HCEC 1CT (cell line): ENCODE results near the gene ROR1.

Source experiments
- DNase-seq: peaks from one replicate; pipeline ENCODE4 v3.0.0-alpha.2; 2017

Gene ROR1

DNA sequence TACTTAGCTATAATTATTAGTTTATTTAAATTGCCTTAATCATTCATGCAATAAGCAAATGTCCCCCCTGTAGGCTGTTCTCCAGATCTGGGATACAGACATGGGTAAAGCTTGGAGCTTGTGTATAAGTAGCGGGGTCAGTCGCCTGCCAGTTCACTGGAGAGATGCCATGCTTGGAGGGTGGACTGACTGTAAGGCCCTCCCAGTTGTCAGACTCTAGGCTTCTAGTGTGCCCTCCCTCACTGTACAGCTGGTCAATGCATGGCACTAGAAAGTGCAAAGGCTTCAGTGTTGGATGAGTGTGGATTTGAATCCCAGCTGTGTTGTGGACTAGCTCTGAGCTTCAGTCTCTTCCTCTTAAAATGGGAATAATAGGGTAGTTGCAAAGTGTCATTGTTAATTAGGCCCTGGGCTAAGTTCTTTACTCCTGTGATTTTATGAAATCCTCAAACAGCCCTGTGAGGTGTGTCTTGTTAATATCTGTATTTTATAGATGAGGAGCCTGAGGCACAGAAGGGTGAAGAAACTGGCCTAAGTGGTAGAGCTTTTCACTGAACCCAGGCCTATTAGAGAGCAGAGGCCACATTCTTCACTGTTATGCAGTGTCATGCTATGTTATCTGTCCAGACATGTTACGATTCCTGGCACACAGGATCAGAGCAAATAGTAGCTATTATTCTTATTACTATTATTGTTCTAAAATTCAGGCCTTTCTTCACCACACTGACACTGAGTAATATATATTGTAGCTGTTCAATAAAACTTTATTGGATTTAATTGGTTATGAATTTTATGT, 85.9 kb downstream of the ROR1 start:
- no peak for DNase-seq

DNA sequence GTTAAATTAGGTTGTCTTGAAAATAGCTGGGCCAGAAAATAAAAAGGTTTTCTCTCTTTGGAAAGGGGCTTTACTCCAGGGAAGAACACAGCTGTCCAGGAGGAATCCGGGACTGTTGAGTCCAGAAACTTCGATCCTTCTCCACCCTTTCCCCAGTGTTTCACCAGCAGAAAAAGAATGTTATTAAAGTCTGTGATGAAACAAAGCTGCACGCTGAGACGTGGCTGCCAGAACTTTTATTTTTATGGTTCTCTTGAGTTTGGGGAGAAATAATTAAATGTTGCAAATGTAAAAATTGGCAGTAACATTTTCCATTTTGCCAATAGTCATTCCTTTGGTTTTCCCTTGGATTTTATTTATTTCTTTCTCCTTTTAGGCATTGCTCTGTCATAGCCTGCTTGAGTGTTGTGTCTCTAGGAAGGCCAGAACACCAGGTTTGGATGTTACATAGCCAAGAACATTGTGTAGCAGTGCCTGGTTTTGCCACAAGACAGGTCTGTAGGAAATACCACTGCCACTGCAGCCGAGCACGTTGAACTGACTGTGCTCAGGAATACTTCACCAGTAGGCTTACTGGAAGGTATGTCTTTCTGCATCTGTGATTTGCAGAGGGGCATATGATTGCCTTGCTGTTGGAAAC, 87.4 kb downstream of the ROR1 start:
- DNase-seq: no peak

DNA sequence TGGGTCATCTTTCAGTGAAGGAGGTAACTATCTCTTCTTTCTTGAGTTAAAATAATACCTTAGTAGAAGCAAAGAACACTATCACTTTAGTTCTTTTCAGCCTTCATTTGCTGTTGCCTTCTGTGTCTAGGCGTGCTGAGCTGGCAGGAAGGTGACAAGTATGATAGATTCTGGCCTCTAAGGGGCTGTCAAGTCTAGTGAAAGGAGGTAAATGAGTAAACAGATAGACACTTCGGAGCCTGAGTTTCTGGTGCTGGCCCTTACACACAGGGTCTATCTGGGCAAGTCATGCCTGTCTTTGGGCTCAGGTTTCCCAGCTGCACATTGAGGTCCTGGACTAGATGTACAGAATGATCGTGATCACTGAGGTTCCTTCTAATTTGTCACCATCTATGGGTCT, 89.3 kb downstream of the ROR1 start:
- no peak for DNase-seq

DNA sequence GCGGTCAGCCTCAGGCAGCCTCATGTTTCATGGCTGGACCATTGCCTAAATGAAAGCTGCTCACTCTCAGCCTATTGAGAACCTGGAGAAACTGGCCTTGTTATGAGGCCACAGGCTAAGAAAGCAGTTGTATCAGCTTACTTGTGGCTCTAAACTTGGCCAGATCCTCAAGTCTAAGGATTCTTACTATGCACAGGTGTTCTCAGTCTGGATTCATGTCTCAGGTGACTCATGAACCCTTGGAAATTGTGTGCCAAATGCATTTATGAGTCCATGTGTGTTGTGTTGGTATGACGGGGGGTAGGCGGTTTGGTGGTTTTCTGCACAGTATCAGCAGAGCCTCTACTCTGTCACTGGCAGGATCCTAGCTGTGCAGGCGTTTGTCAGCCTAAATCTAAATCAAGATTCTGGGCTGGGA, 90.4 kb downstream of the ROR1 start:
- DNase-seq: no peak

DNA sequence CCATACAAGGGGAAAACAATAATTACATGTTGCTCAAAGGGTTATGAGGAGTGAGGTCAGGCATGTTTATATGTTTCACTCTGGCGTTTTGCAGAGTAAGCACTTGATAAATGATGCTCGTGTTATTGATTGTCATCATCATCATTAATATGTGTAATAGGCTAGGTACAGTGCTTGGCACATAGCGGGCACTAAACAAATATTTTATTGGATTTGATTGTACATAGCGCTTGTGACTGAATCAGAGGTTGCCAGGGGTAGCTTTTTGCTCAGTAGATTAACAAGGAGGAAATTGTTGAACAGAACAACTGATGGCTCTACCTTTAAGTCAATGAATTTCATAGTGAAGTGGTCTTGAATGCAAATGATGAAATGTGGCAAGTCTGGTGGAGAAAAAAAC, 91.7 kb downstream of the ROR1 start:
- no peak for DNase-seq

- DNase-seq: no peak
Measured at GRCh38 chr1:63866084-63866483, 92.3 kb downstream of the ROR1 start.

GRCh38 chr1:63867429-63868176, 93.8 kb downstream of the ROR1 start:
- DNase-seq: no peak

DNA sequence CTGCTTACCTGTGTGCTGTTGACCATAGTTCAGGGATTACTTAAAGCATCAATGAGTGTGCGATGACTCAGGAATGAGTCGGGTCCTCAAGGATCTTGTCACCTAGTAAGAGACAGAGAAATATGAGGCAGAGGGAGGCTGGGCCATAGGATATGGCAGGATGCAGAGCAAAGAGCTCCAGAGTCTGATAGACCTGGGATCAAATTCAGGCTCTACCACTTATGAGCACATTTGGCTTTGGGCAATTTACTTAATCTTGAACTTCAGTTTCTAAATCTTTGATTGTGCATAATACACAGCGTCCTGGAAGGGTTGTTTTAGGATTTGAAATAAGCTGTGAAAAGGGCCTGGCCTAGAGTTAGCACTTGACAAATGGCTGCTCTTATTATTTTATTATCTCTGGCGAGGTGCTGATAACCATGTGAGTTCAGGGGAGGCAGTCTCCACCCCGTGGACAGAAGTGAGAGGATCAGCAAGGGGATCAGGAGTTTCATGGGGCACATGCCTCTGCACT, 94.5 kb downstream of the ROR1 start:
- DNase-seq: peak; percentile 30

DNA sequence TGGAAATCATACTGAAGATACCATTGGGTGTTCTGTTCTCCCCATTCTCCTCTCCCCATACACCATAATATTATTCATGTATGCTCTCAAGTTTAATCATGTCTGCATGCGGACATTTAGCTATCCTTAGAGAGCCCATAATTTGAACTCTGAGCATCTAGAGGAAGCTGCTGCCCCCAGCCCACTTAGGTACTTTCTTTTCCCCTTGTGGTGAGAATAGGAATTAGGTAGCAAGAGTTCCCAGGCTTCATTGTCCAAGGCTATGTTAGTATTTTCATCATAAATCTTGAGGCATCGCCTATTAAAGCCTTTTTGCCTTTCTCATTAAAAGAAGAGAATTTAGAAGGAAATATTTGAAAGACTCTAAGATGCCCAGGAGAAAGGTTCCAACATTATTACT, 96.3 kb downstream of the ROR1 start:
- DNase-seq: no peak

GRCh38 chr1:63871463-63871862, 97.6 kb downstream of the ROR1 start:
- no peak for DNase-seq

- DNase-seq: peak; percentile 80
Measured at GRCh38 chr1:63873751-63874150, 99.9 kb downstream of the ROR1 start.

DNA sequence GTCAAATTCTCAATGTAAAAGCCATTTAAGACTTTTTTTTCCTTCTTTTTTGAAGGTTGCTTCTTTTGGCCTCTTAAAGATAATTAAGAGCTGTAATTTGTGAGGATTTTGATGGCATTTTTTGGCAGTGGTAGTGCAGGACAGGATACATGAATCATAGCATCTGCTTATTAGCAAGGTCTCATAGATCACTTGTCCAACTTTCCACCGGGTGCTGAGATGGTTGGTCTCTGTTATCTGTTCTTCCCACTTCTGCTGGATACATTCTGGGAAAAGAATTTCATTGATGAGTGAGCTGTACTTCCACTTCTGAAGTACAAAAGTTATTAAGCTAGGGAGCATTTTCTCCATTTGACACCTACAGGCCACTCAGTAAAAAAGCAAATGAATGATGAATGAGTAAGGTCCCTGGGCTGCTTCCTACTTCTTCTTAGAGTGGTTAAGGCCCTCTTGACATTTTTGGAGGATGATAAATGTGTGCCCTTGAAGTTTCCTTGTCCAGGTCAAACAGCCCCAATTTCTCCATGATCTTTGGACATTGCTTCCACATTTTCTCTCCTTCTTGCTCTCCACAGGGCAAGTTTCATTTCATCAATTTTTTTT, 100.6 kb downstream of the ROR1 start:
- peak; percentile 44 for DNase-seq

DNA sequence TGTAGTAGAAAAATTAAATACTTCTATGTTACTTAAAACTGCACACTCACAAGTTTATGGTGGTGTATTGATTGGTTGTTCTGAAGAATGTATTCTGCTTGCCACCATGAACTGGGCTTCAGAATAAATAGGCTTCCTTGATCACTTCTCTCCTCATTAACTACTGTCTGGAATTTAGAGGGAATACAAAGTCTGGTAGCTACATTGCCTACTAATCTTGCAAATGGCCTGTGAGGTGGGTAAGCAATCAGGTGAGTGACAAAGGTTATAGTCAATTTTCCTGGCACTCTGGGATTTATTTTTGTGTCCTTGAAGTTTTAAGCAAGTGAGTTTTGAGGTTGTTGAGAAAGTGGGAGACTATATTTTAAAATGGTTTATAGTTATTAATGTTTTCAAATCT, 101.8 kb downstream of the ROR1 start:
- no peak for DNase-seq

GRCh38 chr1:63877021-63877767, 103.4 kb downstream of the ROR1 start:
- DNase-seq: no peak

- peak; percentile 73 for DNase-seq
Measured at GRCh38 chr1:63877816-63878215, 104.0 kb downstream of the ROR1 start.

DNA sequence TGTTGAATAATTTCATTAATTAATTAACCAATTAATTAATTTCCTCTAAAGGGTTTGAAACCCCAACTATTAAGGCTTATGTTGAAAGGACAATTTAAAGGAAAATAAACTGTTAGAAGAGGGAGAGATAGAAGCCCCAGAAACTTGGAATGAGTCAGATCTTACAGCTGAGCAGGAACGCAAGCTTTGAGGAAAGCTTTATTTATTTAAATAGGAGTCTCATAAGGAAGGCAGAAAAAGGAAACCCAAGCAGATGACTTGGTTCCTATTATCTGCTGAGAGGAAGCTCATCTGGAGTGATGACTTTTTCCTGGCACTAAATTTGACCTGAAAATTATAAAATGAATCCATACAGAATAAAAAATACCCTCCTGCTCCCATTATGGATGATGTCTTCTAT, 105.1 kb downstream of the ROR1 start:
- DNase-seq: peak; percentile 66

GRCh38 chr1:63880958-63881576, 107.2 kb downstream of the ROR1 start:
- no peak for DNase-seq

DNA sequence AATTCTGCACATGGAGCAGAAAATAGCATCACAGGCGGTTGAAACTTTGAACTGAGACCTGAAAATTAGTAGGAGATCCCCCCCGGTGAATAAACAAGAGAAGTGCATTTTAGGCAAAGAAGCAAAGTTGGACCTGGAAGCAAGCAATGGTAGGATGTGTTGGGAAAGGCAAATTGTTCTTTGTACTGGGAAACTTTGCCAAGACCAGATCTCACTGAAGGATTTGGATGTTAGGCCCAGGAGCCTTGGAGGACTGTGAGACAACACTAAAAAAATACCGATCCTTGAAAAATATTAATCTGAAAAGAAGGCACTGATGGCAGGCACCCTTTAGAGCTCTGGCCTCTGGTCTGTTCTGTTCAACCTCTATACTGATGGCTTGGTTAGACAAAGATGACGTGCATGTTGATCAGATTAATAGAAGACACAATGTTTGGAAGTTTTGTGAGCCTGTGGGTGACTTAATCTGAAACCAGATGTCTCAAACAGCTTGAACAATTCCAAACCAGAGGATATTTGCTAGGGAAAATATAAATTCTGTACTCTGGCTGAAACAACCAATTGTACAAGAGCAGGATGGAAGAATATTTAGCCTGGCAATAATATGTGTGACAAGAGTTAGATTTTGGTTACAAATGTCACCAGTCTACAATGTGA, 108.4 kb downstream of the ROR1 start:
- no peak for DNase-seq

DNA sequence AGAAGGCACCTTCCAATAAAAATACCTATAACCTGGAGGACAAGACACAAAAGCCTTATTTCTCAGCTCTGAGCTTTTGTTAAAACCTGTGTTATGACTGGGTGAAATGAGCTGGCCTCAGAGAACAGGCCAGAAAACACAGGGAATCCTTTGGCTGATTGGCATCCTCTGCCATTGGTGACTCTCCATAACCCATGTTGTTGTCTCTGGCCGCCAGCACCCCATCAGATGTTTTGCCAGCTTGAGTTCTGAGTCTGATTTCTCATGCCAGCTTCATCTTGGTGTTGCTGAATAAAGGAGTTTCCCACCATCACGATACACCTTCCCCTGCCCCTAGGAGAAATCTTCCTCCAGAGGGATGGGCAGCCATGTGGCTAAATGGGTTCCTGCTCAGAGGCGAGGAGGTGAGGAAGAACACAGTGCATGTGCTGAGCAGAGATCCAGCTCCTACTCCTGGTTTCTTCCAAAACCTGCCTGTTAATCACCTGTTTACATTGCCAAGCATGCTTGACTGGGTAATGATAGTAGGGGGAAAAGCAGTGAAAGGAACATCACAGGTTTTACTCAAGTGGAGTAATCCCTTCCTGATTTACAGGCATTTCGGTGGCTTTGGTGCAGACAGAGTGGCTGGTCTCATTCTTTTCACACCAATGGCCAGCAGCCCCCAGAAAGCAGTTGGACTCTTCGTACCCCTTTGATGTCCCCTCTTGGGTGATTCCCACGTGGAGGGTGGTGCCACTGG, 109.8 kb downstream of the ROR1 start:
- DNase-seq: no peak

GRCh38 chr1:63884486-63884885, 110.7 kb downstream of the ROR1 start:
- DNase-seq: no peak

DNA sequence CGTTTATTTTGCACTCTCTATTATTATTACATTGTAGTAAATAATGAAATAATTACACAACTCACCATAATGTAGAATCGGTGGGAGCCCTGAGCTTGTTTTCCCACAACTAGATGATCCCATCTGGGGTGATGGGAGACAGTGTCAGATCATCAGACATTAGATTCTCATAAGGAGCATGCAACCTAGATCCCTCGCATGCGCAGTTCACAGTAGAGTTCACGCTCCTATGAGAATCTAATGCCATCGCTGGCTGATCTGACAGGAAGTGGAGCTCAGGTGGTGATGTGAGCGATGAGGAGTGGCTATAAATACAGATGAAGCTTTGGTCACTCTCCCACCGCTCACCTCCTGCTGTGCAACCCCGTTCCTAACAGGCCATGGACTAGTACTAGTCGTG, 112.1 kb downstream of the ROR1 start:
- no peak for DNase-seq
